Cerebellar nuclear complex (tissue), 1 donor: ENCODE data around the gene NR1H4.
"Not testable (repeated sequence)": the region's sequence is repeated elsewhere in the genome, so short reads cannot be mapped to it uniquely, and the experiment has no call there.

Experiments
- DNase-seq, 2 experiments: peaks; one replicate each; lab custom pipeline; 2025; lab: John Stamatoyannopoulos, UW

Gene NR1H4

GRCh38 chr12:100473050-100473715 is 483 bp upstream of the NR1H4 start:
- DNase-seq = no peak

- no peak for DNase-seq
These were observed 951 bp downstream of the NR1H4 start for GRCh38 chr12:100474617-100475016.

DNA sequence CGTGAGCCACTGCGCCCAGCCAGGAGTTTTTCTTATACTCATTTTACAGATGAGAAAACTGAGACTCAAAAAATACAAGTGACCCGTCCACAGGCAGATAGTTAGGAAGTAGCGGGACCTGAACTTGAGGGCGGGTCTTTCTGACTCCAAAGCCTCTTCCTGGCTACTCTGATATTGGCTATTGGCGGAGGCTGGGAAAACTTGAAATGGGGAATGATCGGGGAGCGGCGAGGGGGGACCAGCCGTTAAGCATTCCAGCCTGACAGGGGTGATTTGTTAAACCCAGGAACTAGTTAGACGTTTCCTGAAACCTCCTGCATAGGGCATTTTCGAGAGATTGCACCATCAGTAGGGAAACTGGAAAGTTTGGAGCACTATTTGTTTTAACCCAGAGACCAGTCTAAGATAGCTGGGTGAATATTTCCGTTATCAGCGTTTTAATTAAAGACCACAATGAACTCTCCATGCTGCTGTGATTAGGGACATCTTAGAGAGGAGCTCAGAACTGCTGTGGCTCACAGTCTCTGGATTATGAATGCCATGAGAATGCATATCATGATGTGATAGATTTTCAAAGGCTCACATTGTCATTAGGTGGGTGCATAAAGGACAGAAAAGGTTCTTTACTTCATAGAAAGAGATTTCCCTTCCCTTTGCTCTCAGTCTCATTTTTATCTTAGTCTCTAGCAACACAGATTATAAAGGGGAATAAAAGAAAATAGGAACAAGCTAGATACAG is 2.5 kb downstream of the NR1H4 start:
- no peak for DNase-seq

- no peak for DNase-seq
These were observed 7.4 kb downstream of the NR1H4 start for GRCh38 chr12:100481021-100481420.

DNA sequence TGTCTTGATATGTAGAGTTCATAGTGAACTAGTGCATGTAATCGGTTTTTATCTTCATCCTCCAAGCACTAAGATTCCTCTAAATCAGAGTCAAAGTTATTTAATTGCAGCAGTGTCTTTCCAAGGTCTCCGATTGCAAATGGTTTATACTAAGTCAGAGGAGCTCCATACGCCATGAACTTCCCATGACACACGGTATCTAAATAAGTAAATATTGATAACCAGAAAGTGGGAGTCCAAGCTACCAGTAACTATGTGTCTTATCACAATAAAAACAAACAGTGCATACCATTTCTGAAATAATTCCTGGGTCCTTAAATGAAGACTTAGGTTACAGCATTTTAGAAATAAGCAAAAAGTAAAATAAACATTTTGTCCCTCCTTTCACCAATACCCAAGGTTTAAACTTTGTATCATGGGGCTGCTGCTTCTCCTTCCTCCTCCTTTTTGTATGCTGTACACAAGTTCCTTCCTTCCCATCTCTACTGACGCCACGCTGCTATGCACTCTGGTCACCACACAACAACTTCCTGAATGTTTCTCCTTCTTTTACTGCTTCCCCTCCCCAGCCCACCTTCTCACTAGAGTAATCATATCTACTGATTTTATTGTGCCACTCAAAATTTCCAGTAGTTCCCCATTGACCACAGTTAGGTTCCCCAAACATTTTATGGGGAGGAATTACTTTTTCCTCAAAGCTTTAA is 10.7 kb downstream of the NR1H4 start:
- no peak for DNase-seq

DNA sequence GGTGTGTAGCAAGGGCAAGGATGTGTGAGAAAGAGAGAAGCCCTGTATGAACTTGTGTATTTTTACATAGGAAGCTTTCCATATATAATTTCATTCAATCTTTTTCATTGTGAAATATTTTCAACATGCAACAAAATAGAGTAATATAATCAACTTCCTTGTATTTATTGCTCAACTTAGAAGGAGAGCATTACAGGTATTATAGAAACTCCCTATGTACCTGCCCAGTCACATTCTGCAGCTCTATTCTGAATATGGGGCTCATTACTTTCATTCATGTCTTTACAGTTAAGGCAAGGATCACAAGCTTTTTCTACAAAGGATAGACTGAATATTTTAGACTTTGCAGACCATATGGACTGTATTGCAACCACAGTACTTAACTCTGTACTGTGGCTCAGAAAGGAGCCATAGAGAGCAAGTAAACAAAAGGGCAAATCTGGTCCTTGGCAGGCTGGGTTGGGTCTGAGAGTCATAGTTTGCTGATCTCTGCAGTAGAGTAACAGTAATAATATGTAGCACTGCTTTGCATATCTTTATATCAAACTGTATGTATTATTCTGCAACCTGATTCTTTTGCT is 11.3 kb downstream of the NR1H4 start:
- DNase-seq = no peak

DNA sequence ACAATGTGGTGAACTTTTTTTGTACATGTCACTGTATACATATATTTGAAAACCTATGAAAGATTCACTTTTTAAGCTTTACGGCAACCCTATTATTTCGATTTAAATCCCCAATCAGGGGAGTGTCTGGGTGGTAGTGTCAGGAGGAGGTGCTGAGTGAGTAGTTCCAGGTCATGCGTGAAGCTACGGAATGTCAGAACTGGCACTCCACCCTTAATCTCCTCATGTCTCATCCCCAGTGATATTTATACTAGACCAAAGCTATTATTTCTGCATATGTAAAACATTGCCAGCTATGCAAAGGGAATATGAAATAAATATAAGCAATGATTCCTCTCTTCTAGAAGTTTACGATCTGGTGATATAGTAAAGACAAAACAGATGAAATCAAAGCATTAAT is 12.3 kb downstream of the NR1H4 start:
- no peak for DNase-seq

- no peak for DNase-seq
These were observed 15.7 kb downstream of the NR1H4 start for GRCh38 chr12:100489251-100489820.

DNA sequence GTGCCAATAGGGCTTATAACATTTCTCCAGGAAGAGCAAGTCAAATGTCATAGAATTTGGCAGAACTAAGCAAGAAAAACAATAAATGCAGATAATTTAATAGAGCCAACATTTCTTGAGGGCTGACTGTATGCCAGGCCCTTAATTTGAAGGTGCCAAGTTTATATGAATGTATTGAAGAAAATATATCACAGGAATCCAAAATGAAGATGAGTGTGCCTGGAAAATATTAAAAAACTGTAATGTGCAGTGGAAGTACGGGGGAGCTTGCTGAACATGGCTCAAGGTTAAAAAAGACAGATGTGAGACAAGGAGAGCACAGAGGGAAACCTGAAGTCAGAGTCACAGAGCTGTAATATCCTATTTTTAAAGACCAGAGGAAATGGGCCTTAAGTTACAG is 16.4 kb downstream of the NR1H4 start:
- DNase-seq = no peak

- no peak for DNase-seq
These were observed 17.4 kb downstream of the NR1H4 start for GRCh38 chr12:100491104-100491503.

DNA sequence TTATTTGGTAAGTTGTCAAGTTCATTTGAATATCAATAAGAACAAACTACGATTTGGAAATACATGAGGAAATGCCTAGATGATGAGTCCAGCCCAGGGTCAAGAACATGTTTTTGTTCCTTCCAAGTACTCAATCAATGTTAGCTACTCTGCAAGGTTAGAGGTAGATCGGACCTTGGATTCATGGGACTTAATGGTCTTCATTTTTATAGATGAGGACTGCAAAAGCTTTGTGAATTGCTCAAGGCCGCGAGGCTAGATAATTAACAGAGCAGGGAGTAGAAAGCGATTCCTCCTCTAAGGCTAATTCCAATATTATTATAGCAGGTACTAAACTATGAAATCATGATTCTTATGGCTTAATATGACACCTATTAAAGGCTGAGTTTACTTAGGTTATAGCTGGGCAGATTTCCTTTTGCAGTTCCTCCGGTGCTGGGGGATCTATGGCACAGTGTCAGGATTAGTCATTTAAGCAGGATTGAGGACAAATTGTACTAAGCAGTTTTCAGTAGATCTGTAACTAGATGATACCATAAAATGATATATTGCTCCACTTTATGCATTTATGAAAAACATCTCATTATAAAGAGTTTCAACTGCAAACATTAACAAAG is 19.8 kb downstream of the NR1H4 start:
- no peak for DNase-seq

DNA sequence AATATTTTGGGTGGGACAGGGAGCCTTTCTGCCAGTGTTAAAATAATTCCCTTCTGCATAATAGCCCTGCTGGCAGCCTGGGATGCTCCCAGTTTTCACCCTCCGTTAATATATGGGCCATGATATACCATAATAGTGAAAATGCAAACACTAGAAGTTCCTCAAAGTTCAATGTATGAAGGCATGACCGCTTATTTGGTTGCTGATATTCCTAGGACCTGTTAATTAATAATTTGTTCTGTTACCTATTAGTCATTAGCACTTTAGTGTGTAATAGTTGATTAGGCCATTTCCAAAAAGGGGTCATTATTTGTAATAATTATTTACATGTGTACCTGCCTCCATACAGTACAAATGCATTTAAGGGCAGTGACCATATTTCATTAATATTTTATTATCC is 20.4 kb downstream of the NR1H4 start:
- no peak for DNase-seq

GRCh38 chr12:100494538-100494937 is 20.9 kb downstream of the NR1H4 start:
- DNase-seq = no peak

- no peak for DNase-seq
These were observed 23.6 kb downstream of the NR1H4 start for GRCh38 chr12:100497105-100497795.

DNA sequence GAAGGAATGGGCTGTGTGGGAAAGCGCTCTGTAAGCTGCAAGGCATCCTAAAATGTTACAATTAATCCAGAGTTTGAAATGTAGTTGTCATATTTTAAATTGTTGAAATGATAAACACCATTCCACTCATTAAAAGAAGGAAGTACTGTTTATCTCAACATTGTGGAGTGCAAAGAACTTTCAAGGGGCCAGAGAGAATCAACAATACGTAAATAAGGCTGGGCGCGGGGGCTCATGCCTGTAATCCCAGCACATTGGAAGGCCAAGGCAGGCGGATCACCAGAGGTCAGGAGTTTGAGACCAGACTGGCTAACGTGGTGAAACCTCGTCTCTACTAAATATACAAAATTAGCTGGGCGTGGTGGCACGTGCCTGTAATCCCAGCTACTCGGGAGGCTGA is 24.5 kb downstream of the NR1H4 start:
- no peak for DNase-seq

DNA sequence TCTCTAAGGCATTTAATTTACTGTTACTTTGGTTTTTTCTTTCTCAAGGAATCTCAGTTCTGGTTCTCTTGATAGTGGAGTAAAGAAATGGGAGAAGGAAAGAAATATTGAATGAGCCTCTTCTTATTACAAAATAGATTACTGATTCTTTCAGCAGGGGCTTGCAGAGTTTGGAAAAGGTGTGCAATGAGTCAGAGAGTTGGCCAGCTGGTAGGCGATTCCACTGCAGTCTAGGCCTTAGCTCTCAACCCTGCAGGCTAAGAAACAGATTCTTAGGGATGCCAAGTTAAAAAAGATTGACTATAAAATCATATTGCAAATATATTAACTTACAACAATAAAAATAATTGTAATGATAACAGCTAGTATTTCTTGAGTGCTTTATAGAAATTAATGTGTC is 25.8 kb downstream of the NR1H4 start:
- no peak for DNase-seq

DNA sequence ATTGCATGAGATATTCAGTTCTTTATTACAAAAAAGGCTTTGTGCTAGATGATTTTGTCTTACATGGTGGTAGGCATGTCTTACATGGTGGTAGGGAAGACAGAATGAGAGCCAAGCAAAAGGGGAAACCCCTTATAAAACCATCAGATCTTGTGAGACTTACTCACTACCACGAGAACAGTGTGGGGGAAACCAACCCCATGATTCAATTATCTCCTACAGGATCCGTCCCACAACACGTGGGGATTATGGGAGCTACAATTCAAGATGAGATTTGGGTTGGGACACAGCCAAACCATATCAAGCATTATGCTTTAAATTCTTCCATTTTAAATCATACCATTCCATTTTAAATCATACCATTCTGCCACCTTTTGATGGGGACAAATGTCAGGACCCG is 29.1 kb downstream of the NR1H4 start:
- not testable (repeated sequence) for DNase-seq

DNA sequence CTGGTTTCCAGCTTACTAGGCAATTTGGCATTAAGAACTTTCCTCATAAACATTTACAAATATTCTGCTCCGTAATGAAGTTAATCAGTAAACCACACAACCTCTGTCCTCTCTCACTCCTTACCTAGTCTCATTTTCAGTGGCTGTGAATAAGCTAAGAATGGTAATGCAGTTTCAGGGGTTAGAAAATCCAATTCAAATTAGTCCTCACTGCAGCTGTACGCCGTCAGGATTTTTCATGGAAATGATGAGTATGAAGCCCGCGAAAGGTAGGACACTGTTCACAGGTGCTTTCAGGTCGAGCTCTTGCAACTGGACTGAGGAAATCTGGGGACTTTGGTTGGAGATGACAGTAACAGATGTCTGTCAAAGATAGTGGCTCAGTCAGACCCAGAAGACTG is 29.6 kb downstream of the NR1H4 start:
- DNase-seq = no peak

DNA sequence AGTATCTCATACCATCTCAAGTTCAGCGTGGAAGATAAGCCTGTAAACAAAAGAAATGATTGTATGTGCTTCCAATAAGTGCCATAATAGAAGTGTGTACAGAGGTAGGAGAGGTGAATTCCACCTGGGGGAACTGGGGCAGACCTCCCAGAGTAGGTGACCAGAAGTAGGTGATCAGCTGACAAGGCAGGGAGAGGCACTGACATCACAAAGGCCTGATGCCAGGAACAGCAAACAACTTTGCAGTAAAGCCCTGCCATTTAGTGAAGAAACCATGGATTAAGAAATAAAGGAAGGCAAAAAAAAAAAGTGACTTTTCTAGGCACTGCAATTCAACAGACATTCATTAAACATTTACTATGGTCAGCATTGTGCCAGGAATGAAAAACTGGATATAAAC is 31.1 kb downstream of the NR1H4 start:
- no peak for DNase-seq

DNA sequence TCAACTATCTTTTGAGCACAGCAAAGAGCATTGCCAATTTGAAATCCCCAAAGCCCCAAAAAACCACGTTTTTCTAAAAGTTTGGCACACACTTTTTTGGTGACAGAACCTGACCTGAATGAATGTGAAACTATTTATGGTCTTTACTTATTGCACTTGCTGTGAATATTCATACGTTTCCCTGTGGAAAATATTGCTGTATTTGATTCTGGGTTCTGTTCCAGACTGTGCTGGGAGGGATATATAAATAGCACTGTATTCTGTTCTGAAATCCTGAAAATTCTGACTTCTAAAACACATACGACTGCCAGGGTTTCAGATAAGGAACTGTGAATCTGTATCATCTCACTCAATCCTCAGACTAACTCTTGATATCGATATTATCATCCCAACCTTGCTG is 35.1 kb downstream of the NR1H4 start:
- DNase-seq = no peak

- DNase-seq = no peak
These were observed 39.0 kb downstream of the NR1H4 start for GRCh38 chr12:100512692-100513091.
